DMS114 treated with DMSO at 0.1 percent for 48 hours (cell line): ENCODE results near the gene CHERP.
"Not testable (repeated sequence)": the region's sequence is repeated elsewhere in the genome, so short reads cannot be mapped to it uniquely, and the experiment has no call there.

Source experiments
- DNase-seq: peaks from one replicate; lab custom pipeline; 2025; ENCODE audit not compliant: unreplicated experiment; lab: John Stamatoyannopoulos, UW

The CHERP gene

GRCh38 chr19:16520074-16520973, 21.9 kb downstream of the CHERP start:
- no peak for DNase-seq

GRCh38 chr19:16519230-16519687, 23.0 kb downstream of the CHERP start:
- no peak for DNase-seq

- no peak for DNase-seq
These were observed 23.6 kb downstream of the CHERP start for GRCh38 chr19:16518483-16519229.

GRCh38 chr19:16518061-16518460, 24.2 kb downstream of the CHERP start:
- no peak for DNase-seq

GRCh38 chr19:16516923-16517610, 25.2 kb downstream of the CHERP start:
- no peak for DNase-seq

- no peak for DNase-seq
These were observed 25.9 kb downstream of the CHERP start for GRCh38 chr19:16516381-16516780.

GRCh38 chr19:16514383-16515019, 27.7 kb downstream of the CHERP start:
- no peak for DNase-seq

- DNase-seq = not testable (repeated sequence)
These were observed 29.6 kb downstream of the CHERP start for GRCh38 chr19:16512611-16513010.

- DNase-seq = no peak
These were observed 32.8 kb downstream of the CHERP start for GRCh38 chr19:16509141-16510061.

- DNase-seq = no peak
These were observed 33.7 kb downstream of the CHERP start for GRCh38 chr19:16508546-16508945.

- no peak for DNase-seq
These were observed 35.3 kb downstream of the CHERP start for GRCh38 chr19:16506961-16507360.

GRCh38 chr19:16506161-16506560, 36.1 kb downstream of the CHERP start:
- DNase-seq = not testable (repeated sequence)

- no peak for DNase-seq
These were observed 38.0 kb downstream of the CHERP start for GRCh38 chr19:16504271-16504670.

GRCh38 chr19:16497837-16498236, 44.4 kb downstream of the CHERP start:
- DNase-seq = no peak

GRCh38 chr19:16497042-16497441, 45.2 kb downstream of the CHERP start:
- DNase-seq = no peak

GRCh38 chr19:16496613-16496983, 45.6 kb downstream of the CHERP start:
- DNase-seq = no peak

GRCh38 chr19:16495982-16496612, 46.1 kb downstream of the CHERP start, which contains the start of the genes C19orf44 and CALR3:
TSS of gene C19orf44 (plus strand) at chr19:16496394. CDS start at chr19:16500793, 4,399 bp downstream.
TSS of gene CALR3 (minus strand) at chr19:16496167. CDS start at chr19:16496129, 38 bp downstream.
- DNase-seq = peak; percentile 98

- DNase-seq = not testable (repeated sequence)
These were observed 55.8 kb downstream of the CHERP start for GRCh38 chr19:16486476-16486875.

GRCh38 chr19:16482745-16483144, 59.5 kb downstream of the CHERP start:
- DNase-seq = no peak
